GM18505 (cell line): ENCODE measurements around the gene ST6GAL1.
A peak's percentile ranks its signal among the peaks of the same experiment; 100 is the strongest.

Experiments used
- ATAC-seq: cut with Tn5 transposase; IDR thresholded peaks from one replicate; pipeline ENCODE4 v1.9.1; 2021; ENCODE audit not compliant: unreplicated experiment
- POLR2A ChIP-seq: IDR thresholded peaks from 4 replicates; pipeline ENCODE4 v1.6.1; 2011; ENCODE audit warnings: borderline replicate concordance; ENCODE audit not compliant: insufficient read depth, insufficient read length; ENCODE audit errors: extremely low read depth

Gene ST6GAL1

DNA sequence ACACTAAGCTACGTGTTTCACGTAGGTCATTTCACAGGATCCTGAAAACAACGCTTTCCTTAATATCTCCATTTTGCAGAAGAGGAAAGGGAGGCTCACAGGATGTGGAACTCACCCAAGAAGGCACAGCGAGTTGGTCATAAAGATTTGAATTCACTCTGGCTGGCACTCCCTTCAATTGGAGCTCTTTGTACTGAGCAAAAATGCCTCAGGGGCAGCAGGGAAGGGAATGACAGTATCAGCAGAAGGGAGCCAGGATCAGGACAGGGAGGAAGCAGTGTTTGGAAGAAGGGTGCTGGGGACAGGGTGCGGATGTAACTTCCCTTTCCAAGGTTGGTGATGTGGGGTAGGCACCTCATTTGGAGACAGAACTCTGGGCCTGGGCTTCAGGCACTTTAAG is 1.1 kb upstream of the ST6GAL1 start:
- TF ChIP-seq POLR2A = no peak
- no peak for ATAC-seq

DNA sequence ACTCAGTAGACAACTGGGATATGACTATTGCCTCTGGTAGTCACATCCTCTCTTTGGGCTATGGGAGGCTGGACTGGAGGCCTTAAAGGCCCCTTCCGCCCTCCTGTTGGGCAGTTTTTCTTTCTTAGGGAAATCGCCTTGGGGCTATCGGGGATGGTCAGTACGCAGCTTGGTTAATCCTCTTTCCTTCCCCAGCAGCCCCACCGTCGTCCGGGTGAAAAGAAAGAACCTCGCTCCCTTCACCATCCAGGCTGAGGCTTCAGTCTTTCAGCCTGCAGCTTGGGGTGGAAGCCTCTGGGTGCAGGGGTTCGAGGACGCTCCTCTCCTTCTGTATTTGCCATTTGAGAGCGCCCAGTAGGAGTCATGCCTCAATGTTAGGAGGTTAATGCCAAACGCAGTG is 641 bp upstream of the ST6GAL1 start:
- TF ChIP-seq POLR2A = no peak
- no peak for ATAC-seq

DNA sequence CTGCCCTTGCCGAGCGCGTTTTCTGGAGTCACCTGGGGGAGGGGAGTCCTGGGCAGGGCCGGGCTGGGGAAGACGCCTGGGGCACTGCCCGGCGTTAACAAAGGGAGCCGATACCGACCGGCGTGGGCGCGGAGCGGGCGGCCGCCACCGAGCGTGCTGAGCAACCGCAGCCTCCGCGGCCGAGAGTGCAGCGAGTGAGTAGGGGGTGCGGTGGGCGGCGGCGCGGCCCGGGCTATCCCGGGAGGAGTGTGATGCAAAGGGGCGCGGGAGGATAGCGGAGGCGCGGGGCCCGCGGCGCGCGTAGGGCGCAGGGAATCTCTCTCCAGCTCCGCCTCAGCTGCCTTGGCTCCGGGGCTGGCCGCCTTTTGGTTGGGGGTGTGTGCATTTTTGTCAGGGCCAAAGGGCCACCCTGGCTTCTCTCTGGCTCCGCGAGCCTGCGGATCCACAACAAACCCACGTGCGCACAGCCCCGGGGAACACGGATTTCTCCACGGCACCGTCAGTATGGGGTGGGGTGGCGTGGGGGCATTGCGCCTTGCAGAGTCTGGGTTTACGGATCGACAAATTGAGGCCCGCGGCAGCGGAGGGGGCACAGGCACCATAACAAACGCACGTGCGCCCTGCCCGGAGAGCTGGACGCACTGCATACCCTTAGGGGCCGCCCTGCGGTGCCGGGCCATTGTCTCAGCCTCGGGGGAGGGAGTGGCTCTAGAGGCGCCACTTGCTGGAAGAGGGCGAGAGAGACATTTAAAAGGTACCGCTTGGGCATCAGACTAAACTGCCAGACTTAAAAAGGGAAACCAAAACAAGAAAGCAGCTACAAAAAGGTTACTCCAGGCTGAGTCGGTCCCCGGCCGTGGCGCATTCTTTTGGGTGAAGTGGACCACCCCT is 560 bp downstream of the ST6GAL1 start:
- TF ChIP-seq POLR2A = peak; percentile 37
- ATAC-seq = peak; percentile 64

DNA sequence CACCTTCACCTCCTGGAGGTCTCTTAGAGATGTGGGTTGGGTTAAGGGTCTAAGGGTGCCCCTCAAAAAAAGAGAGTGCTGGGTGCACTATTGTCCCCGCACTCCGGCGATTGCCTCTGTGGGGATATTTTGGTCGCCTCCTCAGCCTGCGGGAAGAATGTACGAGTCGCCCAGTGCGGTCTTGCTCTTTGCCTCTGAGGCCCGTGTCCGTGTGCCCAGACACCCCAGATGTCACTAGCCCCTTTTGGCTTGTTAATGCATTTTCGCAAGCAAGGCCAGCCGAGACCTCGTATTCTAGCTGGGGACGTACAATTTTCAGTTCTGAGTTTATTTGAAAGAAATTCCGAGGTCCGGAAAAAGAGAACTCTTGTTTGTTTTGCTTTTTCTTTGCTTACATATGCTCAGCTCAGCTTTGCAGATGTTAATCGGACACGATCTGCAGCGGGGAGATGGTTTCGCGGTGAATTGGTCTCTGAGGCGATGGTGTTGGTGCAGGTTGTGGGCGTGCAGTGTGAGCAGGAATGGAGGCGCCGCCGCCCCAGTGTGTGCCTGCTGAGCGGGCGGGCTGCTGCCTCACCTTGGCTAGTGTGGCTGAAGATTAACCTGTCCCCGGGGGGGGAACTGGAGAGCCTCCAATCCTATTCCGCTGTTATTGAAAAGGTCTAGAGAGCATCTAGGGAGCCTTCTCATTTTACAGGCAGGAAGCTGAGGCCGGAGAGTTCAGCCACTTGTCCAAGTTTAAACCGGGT is 1.4 kb downstream of the ST6GAL1 start:
- TF ChIP-seq POLR2A = no peak
- ATAC-seq = peak; percentile 6

DNA sequence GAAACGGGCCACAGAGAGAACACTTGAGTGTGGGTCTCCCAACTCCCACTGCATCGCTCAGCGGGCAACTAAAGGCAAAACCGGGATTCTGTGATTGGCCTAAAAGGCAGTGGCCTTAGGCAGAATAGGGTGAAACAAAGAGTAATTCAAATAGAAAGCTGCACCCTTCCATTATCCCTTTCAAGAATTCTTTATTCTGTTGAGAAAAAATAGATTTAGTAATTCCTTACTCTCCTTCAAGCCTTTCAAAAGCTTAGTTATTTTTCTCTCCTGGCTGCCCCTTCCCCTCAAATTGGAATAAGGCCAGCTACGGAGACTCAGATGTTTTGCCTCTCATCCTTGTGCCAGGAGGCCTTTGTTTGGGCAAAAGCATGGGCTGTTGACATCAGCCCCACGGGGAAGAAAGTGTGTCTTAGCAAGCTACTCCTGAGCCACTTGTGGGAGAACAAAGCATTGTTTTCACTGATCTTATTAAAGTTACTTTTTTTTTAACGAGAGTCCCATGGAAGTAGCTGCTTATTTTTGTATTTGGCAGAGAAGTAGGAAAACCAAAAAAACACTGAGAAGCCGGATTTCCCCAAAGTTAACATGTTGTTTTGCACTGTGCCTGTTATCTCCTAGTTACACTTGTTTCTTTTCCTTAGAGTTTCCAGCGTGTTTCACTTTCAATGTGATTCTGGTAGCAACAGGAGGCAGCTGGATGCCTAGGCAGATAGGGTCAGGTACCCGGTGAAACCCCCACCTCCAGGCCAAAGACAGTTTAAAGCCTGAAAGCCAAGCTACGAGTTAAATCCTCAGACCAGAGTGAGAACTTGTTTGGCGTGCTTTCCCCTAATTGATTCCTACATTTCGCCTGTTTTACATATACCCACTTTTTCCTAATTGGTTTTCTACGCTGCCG is 2.2 kb downstream of the ST6GAL1 start:
- no peak for TF ChIP-seq POLR2A
- no peak for ATAC-seq

DNA sequence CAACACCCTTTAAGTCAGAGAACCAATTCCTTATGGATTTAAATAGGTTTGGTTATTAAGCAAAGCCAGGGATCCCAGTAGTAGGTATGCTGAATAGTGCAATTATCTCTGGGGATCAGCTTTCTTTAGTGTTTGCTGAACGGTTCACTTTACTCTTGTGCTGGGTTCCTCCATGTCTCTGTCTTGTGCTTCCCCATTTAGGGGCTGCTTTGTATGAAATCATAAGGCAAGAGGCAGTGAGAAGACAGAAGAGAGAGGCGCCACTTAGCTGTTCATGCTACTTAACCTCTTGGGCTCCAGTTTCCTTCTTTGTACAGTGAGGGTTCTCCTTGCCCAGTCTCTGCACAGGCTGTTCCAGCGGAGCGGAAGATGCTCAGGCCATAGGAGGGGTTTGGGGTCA is 3.5 kb downstream of the ST6GAL1 start:
- ATAC-seq = no peak
- no peak for TF ChIP-seq POLR2A

DNA sequence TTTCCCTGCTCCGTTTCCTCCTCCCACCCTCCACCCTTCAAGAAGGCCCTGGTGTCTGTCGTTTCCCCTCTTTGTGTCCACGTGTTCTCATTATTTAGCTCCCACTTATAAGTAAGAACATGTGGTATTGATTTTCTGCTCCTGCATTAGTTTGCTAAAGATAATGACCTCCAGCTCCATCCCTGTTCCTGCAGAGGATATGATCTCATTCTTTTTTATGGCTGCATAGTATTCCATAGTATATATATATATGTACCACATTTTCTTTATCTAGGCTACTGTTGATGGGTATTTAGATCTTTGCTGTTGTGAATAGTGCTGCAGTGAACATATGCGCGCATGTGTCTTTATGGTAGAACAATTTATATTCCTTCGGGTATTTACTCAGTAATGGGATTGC is 4.8 kb downstream of the ST6GAL1 start:
- ATAC-seq = no peak
- TF ChIP-seq POLR2A = no peak

DNA sequence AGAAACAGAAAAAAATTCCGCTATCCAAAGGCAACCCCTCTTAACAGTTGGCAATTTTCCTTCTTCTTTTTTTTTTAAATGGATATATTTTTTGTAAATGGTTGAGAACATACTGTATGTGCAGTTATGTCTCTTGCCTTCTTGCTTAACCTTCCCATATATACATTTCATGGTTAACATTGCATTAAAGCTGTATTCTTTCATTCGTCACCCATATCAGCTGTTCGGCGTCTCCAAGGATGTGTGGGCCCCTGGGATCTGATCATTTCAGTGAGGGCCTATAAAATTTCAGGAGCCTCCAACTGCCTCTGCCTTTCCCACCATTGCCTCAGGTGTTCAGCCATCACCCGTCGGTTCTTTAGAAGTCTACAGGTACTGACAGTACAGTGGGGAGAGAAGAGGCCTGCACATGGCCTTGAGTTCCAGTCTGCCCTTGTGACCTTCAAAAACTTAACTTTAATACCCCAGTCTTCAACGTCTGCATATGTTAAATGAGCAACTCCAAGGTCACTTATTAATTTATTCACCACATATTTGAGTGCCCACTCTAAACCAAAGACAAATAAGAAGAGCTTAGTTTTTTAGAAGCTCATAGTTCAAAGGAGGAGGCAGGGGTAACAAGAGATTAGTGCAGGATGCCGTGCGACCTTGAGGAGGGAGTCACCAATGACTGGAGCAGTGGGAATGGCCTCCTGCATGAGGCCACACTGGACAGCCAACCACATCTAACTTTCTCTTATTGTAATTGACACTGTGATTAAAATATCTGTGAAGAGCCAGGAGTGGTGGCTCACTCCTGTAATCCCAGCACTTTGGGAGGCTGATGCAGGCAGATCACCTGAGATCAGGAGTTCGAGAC is 6.9 kb downstream of the ST6GAL1 start:
- ATAC-seq = no peak
- TF ChIP-seq POLR2A = no peak

DNA sequence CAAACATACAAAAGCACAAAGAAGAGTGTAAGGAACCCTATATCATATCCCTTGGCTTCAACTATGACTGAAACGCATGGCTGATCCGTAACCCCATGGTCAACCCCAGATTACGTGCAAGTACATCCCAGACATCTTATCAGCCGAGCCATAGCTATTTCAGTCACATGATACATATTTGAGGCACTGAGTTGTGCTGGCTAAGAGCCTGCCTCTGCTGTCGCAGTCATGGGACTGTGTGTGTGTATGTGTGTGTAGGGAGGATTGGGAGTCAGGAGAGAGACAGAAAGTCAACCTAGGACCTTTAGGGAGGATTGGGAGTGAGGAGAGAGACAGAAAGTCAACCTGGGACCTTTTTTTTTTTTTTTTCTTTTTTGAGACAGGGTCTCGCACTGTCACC is 8.4 kb downstream of the ST6GAL1 start:
- no peak for ATAC-seq

DNA sequence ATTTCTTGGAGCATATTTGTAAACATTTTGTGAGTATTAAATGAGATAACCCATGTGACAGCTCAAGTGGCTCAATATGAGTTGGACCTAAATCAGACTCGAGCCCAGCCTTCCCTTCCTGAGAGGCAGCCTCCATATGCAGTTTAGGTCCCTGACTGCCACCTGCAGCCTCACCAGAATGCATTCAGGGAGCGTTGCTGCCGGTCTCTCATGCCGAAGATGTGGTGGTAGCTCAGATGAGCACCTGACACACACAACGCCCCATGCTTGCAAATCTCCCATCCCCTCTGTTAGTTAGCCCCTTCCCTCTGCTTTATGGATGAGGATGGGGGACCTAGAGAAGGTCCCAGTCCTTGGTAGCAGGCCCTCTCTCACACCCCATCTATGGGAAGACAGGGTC is 9.2 kb downstream of the ST6GAL1 start:
- no peak for TF ChIP-seq POLR2A
- no peak for ATAC-seq

More for the DNA sequence above, 8.4 kb downstream of the ST6GAL1 start:
- TF ChIP-seq POLR2A = no peak

DNA sequence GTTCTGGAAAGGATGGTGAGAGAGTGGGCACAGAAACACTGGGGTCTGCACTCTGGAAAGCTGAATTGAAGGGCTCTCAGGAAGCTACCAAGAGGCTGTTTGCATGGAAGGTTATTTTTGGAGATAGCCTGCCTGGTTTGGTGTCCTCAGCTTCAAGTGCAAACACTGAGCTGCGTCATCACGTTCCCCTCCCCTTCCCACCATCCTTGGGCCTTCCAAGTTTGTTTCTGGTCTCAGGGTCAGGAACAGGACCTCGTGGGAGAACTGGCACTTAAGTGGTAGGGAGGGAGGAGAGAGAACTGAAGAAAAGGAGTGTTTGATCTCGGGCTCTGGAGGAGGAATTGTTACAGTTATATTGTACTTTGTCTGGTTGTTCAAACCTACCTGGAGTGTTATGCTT is 10.6 kb downstream of the ST6GAL1 start:
- TF ChIP-seq POLR2A = no peak
- ATAC-seq = no peak

DNA sequence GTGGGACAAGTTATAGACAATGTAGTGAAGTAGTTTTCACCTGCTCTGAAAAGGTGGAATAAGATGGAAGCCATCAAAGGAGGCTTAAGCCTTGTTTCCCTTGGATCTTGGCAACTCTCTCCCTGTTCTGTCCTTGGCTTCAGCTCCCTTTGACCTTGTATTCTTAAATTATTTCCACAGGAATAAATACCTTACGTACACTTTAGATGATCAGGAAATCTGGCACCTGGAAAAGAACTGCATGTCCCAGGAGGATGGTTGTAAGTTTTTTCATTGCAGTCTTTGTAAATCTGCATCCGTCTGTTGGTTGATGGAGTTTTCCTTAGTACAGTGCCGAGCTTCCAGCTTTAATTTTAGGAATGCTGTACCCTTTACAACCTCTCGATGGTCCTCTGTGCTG is 11.8 kb downstream of the ST6GAL1 start:
- ATAC-seq = no peak
- no peak for TF ChIP-seq POLR2A

DNA sequence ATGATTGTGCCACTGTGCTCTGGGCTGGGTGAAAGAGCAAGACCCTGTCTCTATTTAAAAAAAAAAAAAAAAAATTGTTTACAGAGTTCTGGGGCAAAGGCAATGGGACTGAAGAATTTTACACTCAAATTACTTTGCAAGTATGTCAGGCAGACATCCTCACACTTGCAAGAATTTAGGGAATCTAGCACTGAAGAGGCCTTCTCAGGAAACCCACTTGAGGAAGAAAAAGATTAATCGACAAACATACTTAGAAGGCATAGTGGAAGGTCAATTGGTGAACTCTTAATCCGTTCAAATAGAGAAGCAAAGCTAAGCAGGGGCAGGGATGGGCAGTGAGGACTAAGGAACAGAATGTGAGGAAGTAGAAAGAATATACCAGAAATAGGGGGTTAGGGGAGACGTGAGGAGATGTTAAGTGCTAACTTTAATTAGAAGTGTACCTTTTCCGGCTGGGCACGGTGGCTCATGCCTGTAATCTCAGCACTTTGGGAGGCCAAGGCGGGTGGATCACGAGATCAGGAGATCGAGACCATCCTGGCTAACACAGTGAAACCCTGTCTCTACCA is 15.0 kb downstream of the ST6GAL1 start:
- ATAC-seq = no peak
- TF ChIP-seq POLR2A = no peak
